Measurements from ENCODE around the gene DDOST. TPM values are rescaled to one million over a fixed set of nuclear protein-coding genes. Genes with fewer than 3 reads are reported as not detected.

The DDOST gene
- total and polyA plus RNA-seq, 4 donors = 124 to 205 (median 155) TPM

DNA sequence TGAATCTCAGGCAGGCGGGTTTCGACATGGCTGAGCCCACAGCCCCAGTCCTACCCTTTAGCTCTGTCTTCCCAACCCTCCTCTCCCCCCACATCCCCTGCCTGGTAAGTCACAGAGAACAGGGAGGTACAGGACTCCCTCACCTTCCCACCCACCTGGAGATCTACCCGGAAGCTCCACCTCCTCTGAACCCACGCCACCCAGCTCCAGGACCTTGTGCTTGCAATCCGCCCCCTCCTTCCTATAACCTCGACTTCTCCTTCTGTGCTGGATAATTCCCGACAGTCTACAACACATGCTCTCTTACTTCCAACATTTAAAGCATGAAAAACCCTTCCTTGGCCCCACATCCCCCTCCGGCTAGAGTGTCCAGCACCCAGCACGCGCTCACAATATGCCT is 34.3 kb upstream of the DDOST start:
- peaks cover 2% of the 10 kb centered on the region for H3K9me3 ChIP-seq (ENCODE audit: control insufficient read depth, insufficient read depth, low read length)
- no peak overlapping the region for H3K4me3 ChIP-seq (ENCODE audit: low read depth, low read length)
- no peak overlapping the region for H3K27ac ChIP-seq (ENCODE audit: low read depth, low read length)
- peaks cover 24% of the 10 kb centered on the region for H3K4me1 ChIP-seq (ENCODE audit: control insufficient read depth, insufficient read depth, low read length)
- no peaks in the 10 kb centered on the region for H3K27me3 ChIP-seq (ENCODE audit: control insufficient read depth, insufficient read depth, low read length)
- H3K36me3 ChIP-seq (ENCODE audit: control insufficient read depth, insufficient read depth, low read length) = peaks cover 10% of the 10 kb centered on the region
- no peak for DNase-seq (ENCODE audit: low read depth in 4 of 6, low spot score in 6 of 6)
- 91% methylated on average over 10 of the region's 10 CpGs for WGBS (ENCODE audit: insufficient coverage)

GRCh38 chr1:20693623-20694022 is 32.5 kb upstream of the DDOST start:
- peaks cover 19% of the 10 kb centered on the region for H3K36me3 ChIP-seq (ENCODE audit: control insufficient read depth, insufficient read depth, low read length)
- H3K4me3 ChIP-seq (ENCODE audit: low read depth, low read length) = no peak overlapping the region
- no peak overlapping the region for H3K27ac ChIP-seq (ENCODE audit: low read depth, low read length)
- H3K4me1 ChIP-seq (ENCODE audit: control insufficient read depth, insufficient read depth, low read length) = peaks cover 24% of the 10 kb centered on the region
- no peak for DNase-seq (ENCODE audit: low read depth in 4 of 6, low spot score in 6 of 6)
- WGBS (ENCODE audit: insufficient coverage) = no CpG with 5 or more reads among the region's 2 CpGs
- H3K27me3 ChIP-seq (ENCODE audit: control insufficient read depth, insufficient read depth, low read length) = no peaks in the 10 kb centered on the region
- peaks cover 2% of the 10 kb centered on the region for H3K9me3 ChIP-seq (ENCODE audit: control insufficient read depth, insufficient read depth, low read length)

DNA sequence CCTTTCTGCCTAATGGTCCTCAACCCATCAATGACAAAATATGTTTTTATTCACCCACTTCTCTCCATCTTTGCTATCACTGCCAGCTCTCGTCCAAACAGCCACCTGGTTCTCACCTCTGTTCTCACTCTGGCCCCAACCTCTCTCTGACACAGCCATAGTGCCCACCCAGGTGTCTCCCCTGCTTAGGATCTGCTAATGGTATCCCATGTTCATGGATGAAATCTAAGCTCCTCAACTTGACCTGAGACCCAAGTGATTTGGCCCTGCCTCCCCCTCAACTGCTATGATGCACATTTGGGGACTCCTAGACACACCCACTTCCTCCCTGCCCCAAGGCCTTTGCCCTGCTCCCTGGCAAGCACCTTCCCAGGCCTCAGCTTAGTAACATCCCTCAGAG is 30.7 kb upstream of the DDOST start:
- H3K9me3 ChIP-seq (ENCODE audit: control insufficient read depth, insufficient read depth, low read length) = peaks cover 2% of the 10 kb centered on the region
- no peaks in the 10 kb centered on the region for H3K27me3 ChIP-seq (ENCODE audit: control insufficient read depth, insufficient read depth, low read length)
- peaks cover 11% of the 10 kb centered on the region for H3K4me1 ChIP-seq (ENCODE audit: control insufficient read depth, insufficient read depth, low read length)
- no peak overlapping the region for H3K4me3 ChIP-seq (ENCODE audit: low read depth, low read length)
- H3K27ac ChIP-seq (ENCODE audit: low read depth, low read length) = no peak overlapping the region
- DNase-seq (ENCODE audit: low read depth in 4 of 6, low spot score in 6 of 6) = no peak
- WGBS (ENCODE audit: insufficient coverage) = 91% methylated on average over 1 of the region's 1 CpG
- H3K36me3 ChIP-seq (ENCODE audit: control insufficient read depth, insufficient read depth, low read length) = peaks cover 25% of the 10 kb centered on the region

DNA sequence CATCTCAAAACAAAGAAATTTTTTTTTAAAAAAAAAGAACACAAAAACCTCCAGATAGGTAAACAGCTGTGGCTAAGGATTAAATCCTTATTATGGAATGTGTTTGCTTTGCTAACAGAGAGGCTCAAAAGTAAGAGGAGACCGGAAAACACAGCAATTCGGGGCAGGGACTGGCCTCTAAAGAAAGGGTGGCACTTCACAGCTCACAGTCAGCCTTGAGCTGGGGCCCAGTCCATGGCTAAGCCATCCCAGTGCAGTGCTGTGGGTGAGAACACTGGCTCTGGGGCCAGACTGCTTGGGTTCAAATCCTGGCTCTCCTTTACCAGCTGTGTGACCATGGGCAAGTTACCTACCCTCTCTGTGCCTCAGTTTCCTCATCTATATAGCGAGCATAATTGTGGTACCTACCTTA is 28.5 kb upstream of the DDOST start:
- peaks cover 42% of the 10 kb centered on the region for H3K36me3 ChIP-seq (ENCODE audit: control insufficient read depth, insufficient read depth, low read length)
- H3K27ac ChIP-seq (ENCODE audit: low read depth, low read length) = no peak overlapping the region
- DNase-seq (ENCODE audit: low read depth in 4 of 6, low spot score in 6 of 6) = no peak
- peaks cover 16% of the 10 kb centered on the region for H3K4me1 ChIP-seq (ENCODE audit: control insufficient read depth, insufficient read depth, low read length)
- no peak overlapping the region for H3K4me3 ChIP-seq (ENCODE audit: low read depth, low read length)
- WGBS (ENCODE audit: insufficient coverage) = 80% methylated on average over 1 of the region's 3 CpGs
- H3K27me3 ChIP-seq (ENCODE audit: control insufficient read depth, insufficient read depth, low read length) = no peaks in the 10 kb centered on the region
- peaks cover 2% of the 10 kb centered on the region for H3K9me3 ChIP-seq (ENCODE audit: control insufficient read depth, insufficient read depth, low read length)

- DNase-seq (ENCODE audit: low read depth in 4 of 6, low spot score in 6 of 6) = no peak
- H3K27me3 ChIP-seq (ENCODE audit: control insufficient read depth, insufficient read depth, low read length) = no peaks in the 10 kb centered on the region
- H3K27ac ChIP-seq (ENCODE audit: low read depth, low read length) = no peak overlapping the region
- WGBS (ENCODE audit: insufficient coverage) = 70% methylated on average over 26 of the region's 26 CpGs
- peaks cover 2% of the 10 kb centered on the region for H3K9me3 ChIP-seq (ENCODE audit: control insufficient read depth, insufficient read depth, low read length)
- H3K4me1 ChIP-seq (ENCODE audit: control insufficient read depth, insufficient read depth, low read length) = peaks cover 16% of the 10 kb centered on the region
- peaks cover 60% of the 10 kb centered on the region for H3K36me3 ChIP-seq (ENCODE audit: control insufficient read depth, insufficient read depth, low read length)
- no peak overlapping the region for H3K4me3 ChIP-seq (ENCODE audit: low read depth, low read length)
These were observed 25.9 kb upstream of the DDOST start for GRCh38 chr1:20686883-20687725.

DNA sequence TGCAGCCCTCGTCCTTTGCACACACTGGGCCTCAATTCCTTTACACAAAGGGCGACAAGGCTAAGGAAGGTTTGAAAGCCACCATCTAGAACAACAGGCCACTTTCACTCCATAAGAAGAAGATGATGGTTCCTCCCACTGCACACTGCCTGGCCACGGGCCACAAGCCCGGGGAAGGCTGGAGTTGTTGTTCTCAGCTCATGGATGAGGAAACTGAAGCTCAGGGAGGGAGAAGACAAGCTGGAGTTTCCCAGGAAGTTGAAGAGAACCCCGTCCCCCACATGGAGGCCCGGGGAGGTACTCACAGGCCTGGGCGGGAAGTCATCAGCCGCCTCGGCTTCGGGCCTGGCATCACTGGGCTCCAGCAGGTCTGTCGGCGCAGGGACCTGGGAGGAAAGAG is 24.6 kb upstream of the DDOST start:
- peaks cover 16% of the 10 kb centered on the region for H3K4me1 ChIP-seq (ENCODE audit: control insufficient read depth, insufficient read depth, low read length)

GRCh38 chr1:20685099-20685662 is 24.0 kb upstream of the DDOST start:
- no peaks in the 10 kb centered on the region for H3K9me3 ChIP-seq (ENCODE audit: control insufficient read depth, insufficient read depth, low read length)
- peak overlapping the region; percentile 64 for H3K27ac ChIP-seq (ENCODE audit: low read depth, low read length)
- WGBS (ENCODE audit: insufficient coverage) = 76% methylated on average over 18 of the region's 21 CpGs
- DNase-seq (ENCODE audit: low read depth in 4 of 6, low spot score in 6 of 6) = no peak
- no peak overlapping the region for H3K4me3 ChIP-seq (ENCODE audit: low read depth, low read length)
- H3K4me1 ChIP-seq (ENCODE audit: control insufficient read depth, insufficient read depth, low read length) = peaks cover 16% of the 10 kb centered on the region
- no peaks in the 10 kb centered on the region for H3K27me3 ChIP-seq (ENCODE audit: control insufficient read depth, insufficient read depth, low read length)
- H3K36me3 ChIP-seq (ENCODE audit: control insufficient read depth, insufficient read depth, low read length) = peaks cover 65% of the 10 kb centered on the region

More for the DNA sequence above, 24.6 kb upstream of the DDOST start:
- H3K27me3 ChIP-seq (ENCODE audit: control insufficient read depth, insufficient read depth, low read length) = no peaks in the 10 kb centered on the region
- 85% methylated on average over 8 of the region's 12 CpGs for WGBS (ENCODE audit: insufficient coverage)
- H3K9me3 ChIP-seq (ENCODE audit: control insufficient read depth, insufficient read depth, low read length) = no peaks in the 10 kb centered on the region
- H3K4me3 ChIP-seq (ENCODE audit: low read depth, low read length) = no peak overlapping the region
- peaks cover 65% of the 10 kb centered on the region for H3K36me3 ChIP-seq (ENCODE audit: control insufficient read depth, insufficient read depth, low read length)
- no peak for DNase-seq (ENCODE audit: low read depth in 4 of 6, low spot score in 6 of 6)
- H3K27ac ChIP-seq (ENCODE audit: low read depth, low read length) = peak overlapping the region; percentile 64

GRCh38 chr1:20684651-20685050 is 23.5 kb upstream of the DDOST start:
- Histone ChIP-seq H3K9me3 (ENCODE audit: control insufficient read depth, insufficient read depth, low read length) (no peaks in the 10 kb centered on the region), H3K36me3 (ENCODE audit: control insufficient read depth, insufficient read depth, low read length) (peaks cover 61% of the 10 kb centered on the region), H3K27ac (ENCODE audit: low read depth, low read length) (peak overlapping the region; percentile 34), H3K27me3 (ENCODE audit: control insufficient read depth, insufficient read depth, low read length) (no peaks in the 10 kb centered on the region), H3K4me1 (ENCODE audit: control insufficient read depth, insufficient read depth, low read length) (peaks cover 16% of the 10 kb centered on the region), H3K4me3 (ENCODE audit: low read depth, low read length) (no peak overlapping the region)
- no peak for DNase-seq (ENCODE audit: low read depth in 4 of 6, low spot score in 6 of 6)
- 86% methylated on average over 14 of the region's 14 CpGs for WGBS (ENCODE audit: insufficient coverage)

DNA sequence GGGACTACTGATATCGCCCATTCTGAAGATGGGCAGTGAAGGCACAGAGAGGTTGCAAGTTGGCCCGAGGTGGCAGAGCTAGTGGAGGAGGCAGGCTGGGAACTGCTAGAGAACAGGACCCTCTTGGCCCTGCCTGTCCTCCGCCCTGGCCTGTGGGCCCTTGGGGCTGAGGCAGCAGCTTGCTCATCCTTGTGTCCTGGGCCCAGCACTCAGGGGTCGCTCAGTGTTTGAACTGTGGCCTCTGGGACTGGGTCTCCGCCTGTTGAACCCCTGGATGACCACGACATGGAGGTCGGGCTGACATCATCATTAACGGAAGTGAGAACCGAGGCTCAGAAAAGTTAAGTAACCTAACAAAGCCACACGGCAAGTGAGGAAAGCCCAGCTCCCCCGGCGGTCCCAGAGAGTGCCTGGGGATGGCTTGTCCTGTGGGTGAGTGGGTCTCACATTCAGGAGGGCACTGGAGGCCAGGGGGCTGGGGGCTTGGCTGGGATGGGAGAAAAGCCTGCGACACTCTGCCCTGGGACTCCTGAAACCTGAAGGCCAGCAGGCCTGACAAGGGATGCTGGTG is 23.0 kb upstream of the DDOST start:
- H3K27ac ChIP-seq (ENCODE audit: low read depth, low read length) = peak overlapping the region; percentile 34
- H3K4me3 ChIP-seq (ENCODE audit: low read depth, low read length) = no peak overlapping the region
- peaks cover 58% of the 10 kb centered on the region for H3K36me3 ChIP-seq (ENCODE audit: control insufficient read depth, insufficient read depth, low read length)
- H3K27me3 ChIP-seq (ENCODE audit: control insufficient read depth, insufficient read depth, low read length) = no peaks in the 10 kb centered on the region
- H3K4me1 ChIP-seq (ENCODE audit: control insufficient read depth, insufficient read depth, low read length) = peaks cover 16% of the 10 kb centered on the region
- DNase-seq (ENCODE audit: low read depth in 4 of 6, low spot score in 6 of 6) = no peak
- 85% methylated on average over 13 of the region's 13 CpGs for WGBS (ENCODE audit: insufficient coverage)
- H3K9me3 ChIP-seq (ENCODE audit: control insufficient read depth, insufficient read depth, low read length) = no peaks in the 10 kb centered on the region

Measured in spinal cord (tissue), 10 donors.